H7 (cell line): Measurements from ENCODE around the gene XPO1. TPM values are rescaled to one million over a fixed set of nuclear protein-coding genes. Genes with fewer than 3 reads are reported as not detected.
"Not testable (repeated sequence)": the region's sequence is repeated elsewhere in the genome, so short reads cannot be mapped to it uniquely, and the experiment has no call there.

Source experiments
- DNase-seq: peaks from one replicate; pipeline ENCODE4 v3.0.0; 2012
- H3K27me3 ChIP-seq: 2 replicates; pipeline ENCODE4 v1.6.0; 2011; ENCODE audit warnings: mild to moderate bottlenecking, low read length; ENCODE audit not compliant: control insufficient read depth, insufficient read depth
- H3K36me3 ChIP-seq: replicated peaks from 2 replicates; pipeline ENCODE4 v1.5.1; 2011; ENCODE audit warnings: low read length; ENCODE audit not compliant: control insufficient read depth, insufficient read depth
- H3K4me3 ChIP-seq: 2 replicates; pipeline ENCODE4 v1.5.1; 2011; ENCODE audit warnings: low read depth, mild to moderate bottlenecking, control low read depth, low read length, moderate library complexity; ENCODE audit not compliant: insufficient read depth
- total RNA-seq: library from RNA; depleted of rRNA; stranded (reverse); fragments of >200 nt; shearing (Covaris generic); gene quantifications from 2 replicates; pipeline ENCODE4 v1.2.3, GENCODE V29; 2014; rRNA removed

Gene XPO1
- 197 and 279 TPM in 2 replicates for total RNA-seq

DNA sequence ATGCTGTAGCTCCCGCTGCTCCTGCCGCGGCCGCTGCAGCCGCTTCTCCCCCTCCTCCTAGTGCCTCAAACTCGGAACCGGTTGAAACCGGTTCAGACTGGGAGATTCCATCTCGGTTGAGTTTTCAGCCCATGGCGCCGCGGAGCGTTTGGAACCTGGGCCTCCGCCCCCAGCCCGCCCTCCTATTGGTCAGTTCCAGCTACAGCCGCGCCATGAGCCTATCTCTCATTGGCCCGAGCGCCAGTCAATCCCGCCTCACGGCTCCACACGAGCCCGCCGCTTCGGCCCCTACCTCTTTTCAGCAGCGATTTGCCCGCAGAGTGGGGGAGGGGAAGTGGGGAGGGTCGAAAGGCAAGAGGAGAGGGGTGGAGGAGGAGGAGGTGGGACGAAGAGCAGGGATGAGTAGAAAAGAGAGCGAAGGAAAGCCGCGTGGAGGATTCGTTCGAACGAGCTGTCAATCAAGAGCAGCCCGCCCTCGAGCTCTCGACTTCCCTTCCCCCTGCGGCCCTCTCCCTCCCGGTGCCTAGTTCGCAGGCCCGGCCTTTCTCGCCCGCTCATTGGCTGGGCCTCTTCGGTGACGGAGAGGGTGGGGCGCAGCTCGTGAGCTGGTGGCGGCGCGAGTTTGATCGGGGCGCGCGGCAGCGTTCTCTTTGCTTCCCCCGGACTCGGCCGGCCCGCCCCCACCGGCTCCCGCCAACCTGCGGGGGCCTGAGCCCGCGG is at the start of gene XPO1:
XPO1 (minus strand) TSS at position 157 of the 720 bp plus-strand sequence. CDS start 4,459 bp downstream, outside the sequence.
- Histone ChIP-seq H3K27me3 (no peaks in the 10 kb centered on the region), H3K4me3 (peak within 1 kb of the TSS; percentile 96), H3K36me3 (no peaks in the 10 kb centered on the region)
- DNase-seq: peak; percentile 97

DNA sequence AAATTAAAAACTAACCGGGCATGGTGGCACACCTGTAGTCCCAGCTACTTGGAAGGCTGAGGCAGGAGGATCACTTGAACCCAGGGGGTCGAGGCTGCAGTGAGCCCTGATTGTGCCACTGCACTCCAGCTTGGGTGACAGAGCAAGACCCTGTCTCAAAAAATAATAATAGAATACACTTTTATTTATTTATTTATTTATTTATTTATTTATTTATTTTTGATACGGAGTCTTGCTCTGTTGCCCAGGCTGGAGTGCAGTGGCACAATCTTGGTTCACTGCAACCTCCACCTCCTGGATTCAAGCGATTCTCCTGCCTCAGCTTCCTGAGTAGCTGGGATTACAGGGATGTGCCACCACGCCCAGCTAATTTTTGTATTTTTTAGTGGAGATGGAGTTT is 48.8 kb upstream of the XPO1 start:
- DNase-seq, H3K4me3 ChIP-seq, H3K36me3 ChIP-seq, H3K27me3 ChIP-seq: not testable (repeated sequence)

DNA sequence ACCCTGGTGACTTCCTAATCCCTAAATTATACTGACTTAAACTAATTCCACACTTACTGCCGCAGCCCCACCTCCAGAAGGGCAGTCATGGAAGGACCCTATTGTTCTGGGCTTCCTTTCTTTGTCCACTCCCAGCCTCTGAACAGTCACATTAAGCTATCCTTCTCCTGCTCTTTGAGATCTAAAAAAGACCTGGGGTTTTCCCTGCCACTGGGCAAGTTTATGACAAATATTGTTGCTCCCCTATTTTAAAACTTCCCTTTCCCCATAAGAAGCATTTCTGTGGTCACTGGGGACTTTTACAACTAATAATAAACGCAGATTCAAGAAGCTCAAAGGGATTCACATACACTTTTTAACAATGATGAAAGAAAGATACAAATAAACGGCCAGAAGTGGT is 47.2 kb upstream of the XPO1 start:
- Histone ChIP-seq H3K27me3 (no peaks in the 10 kb centered on the region), H3K36me3 (no peaks in the 10 kb centered on the region), H3K4me3 (no peak overlapping the region)
- DNase-seq: no peak

GRCh38 chr2:61584368-61584767 is 46.2 kb upstream of the XPO1 start:
- not testable (repeated sequence) for H3K4me3 ChIP-seq, H3K36me3 ChIP-seq, H3K27me3 ChIP-seq, DNase-seq

- DNase-seq: peak; percentile 79
- Histone ChIP-seq H3K4me3 (no peak overlapping the region), H3K36me3 (no peaks in the 10 kb centered on the region), H3K27me3 (no peaks in the 10 kb centered on the region)
These were observed 44.0 kb upstream of the XPO1 start for GRCh38 chr2:61582165-61582564.

DNA sequence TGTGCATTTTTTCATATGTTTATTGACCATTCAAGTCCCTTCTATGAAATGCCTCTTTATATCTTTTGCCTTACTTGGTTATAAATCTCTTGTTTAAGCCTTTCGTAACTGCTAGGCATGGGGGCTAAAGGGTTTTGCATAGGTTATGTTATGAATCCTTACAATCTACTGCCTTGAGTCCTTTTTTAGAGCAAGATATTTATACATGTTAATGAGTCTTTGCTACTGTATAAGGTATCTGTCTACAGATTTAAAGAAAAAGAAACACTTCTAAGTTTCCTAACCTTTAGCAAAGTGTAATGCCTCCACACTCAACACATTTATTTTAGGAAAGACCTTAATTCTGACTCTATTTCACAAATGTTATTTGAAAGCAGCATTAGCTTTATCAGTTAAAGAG is 43.6 kb upstream of the XPO1 start:
- no peak overlapping the region for H3K4me3 ChIP-seq
- H3K27me3 ChIP-seq: no peaks in the 10 kb centered on the region
- no peak for DNase-seq
- H3K36me3 ChIP-seq: no peaks in the 10 kb centered on the region

GRCh38 chr2:61575447-61575859 is 37.3 kb upstream of the XPO1 start:
- H3K27me3 ChIP-seq: no peaks in the 10 kb centered on the region
- no peak for DNase-seq
- no peak overlapping the region for H3K4me3 ChIP-seq
- H3K36me3 ChIP-seq: no peaks in the 10 kb centered on the region

DNA sequence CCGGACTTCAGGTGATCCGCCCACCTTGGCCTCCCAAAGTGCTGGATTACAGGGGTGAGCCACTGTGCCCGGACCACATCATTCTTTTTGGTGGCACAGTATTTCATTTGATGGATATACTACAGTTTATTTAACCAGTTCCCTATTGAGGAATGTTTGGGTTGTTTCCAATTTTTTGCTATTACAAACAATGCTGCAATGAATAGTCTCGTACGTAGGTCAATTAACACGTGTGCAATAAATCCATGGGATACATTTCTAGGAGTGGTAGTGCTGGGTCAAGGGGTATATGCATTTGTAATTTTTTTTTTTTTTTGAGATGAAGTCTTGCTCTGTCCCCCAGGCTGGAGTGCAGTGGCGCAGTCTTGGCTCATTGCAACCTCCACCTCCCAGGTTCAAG is 28.4 kb upstream of the XPO1 start:
- DNase-seq: no peak
- Histone ChIP-seq H3K27me3 (no peaks in the 10 kb centered on the region), H3K36me3 (no peaks in the 10 kb centered on the region), H3K4me3 (no peak overlapping the region)

DNA sequence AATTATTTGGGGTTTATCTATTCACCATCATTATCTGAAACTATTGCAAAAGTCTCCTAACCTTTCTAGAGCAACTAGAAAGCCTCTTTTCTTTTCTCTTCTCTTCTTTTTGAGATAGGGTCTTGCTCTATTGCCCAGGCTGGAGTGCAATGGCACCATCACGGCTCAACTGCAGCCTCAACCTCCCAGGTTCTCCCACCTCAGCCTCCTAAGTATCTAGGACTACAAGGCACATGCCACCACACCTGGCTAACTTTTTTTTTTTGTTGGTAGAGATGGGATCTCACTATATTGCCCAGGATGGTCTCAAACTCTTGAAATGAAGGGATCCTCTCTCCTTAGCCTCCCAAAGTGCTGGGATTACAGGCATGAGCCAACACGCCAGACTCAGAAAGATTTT is 24.5 kb upstream of the XPO1 start:
- Histone ChIP-seq H3K36me3 (no peaks in the 10 kb centered on the region), H3K4me3 (no peak overlapping the region), H3K27me3 (no peaks in the 10 kb centered on the region)
- no peak for DNase-seq

GRCh38 chr2:61558160-61558559 is 20.0 kb upstream of the XPO1 start:
- H3K4me3 ChIP-seq: no peak overlapping the region
- no peaks in the 10 kb centered on the region for H3K36me3 ChIP-seq
- H3K27me3 ChIP-seq: no peaks in the 10 kb centered on the region
- no peak for DNase-seq

GRCh38 chr2:61557381-61557780 is 19.2 kb upstream of the XPO1 start:
- Histone ChIP-seq H3K4me3 (no peak overlapping the region), H3K36me3 (no peaks in the 10 kb centered on the region), H3K27me3 (no peaks in the 10 kb centered on the region)
- DNase-seq: no peak

DNA sequence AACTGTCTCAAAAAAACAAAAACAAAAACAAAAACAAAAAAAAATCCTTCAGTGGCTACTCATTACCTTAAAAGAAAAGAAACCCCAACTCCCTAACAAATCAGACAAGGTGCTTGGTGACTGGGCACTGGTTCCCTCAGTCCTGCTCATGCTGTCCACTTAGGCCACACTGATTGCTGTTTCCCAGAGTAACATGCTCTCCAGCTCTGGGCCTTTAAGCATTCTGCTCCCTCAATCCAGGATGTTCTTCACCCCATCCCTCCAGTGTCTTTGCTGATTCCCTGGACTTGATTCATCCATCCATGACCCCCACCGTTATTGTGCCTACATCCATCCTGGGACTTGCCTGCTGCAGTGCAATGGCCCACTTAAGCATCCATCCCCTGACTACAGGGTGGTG is 16.4 kb upstream of the XPO1 start:
- Histone ChIP-seq H3K36me3 (no peaks in the 10 kb centered on the region), H3K4me3 (no peak overlapping the region), H3K27me3 (no peaks in the 10 kb centered on the region)
- DNase-seq: no peak

- no peaks in the 10 kb centered on the region for H3K27me3 ChIP-seq
- no peak overlapping the region for H3K4me3 ChIP-seq
- H3K36me3 ChIP-seq: no peaks in the 10 kb centered on the region
- peak; percentile 23 for DNase-seq
These were observed 12.4 kb upstream of the XPO1 start for GRCh38 chr2:61550375-61551209.

DNA sequence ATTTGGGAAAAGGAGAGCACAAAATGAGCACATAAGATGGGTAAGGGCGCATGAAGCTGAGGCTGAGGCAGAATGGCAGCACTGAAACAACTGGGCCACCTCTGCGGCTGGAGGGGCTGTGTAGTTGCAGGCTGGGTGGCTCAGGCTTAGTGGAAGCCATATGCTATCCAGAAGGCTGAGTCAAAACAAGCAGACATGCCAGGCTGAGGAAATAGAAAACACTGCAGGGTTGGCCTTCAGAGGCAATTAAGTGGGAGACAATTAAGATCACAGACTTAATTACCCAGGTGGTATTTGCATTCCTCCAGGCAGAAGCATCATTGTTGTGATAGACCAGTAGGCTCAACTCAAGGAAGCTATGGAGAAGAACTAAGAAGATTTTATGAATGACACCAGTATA is 11.4 kb upstream of the XPO1 start:
- Histone ChIP-seq H3K27me3 (no peaks in the 10 kb centered on the region), H3K36me3 (no peaks in the 10 kb centered on the region), H3K4me3 (no peak overlapping the region)
- no peak for DNase-seq

- no peaks in the 10 kb centered on the region for H3K36me3 ChIP-seq
- DNase-seq: peak; percentile 24
- H3K27me3 ChIP-seq: no peaks in the 10 kb centered on the region
- H3K4me3 ChIP-seq: no peak overlapping the region
These were observed 4.9 kb upstream of the XPO1 start for GRCh38 chr2:61543062-61543461.
